Effector CD4-positive, alpha-beta T cell (primary cell): ENCODE results near the gene PCDH9.

Experiments
- DNase-seq: peaks from one replicate; pipeline ENCODE4 v3.0.0-alpha.2; 2020

PCDH9 gene

GRCh38 chr13:66551128-66551527 lies 679.0 kb downstream of the PCDH9 start:
- no peak for DNase-seq

- DNase-seq = no peak
Observed at GRCh38 chr13:66547685-66548084, 682.5 kb downstream of the PCDH9 start.

- no peak for DNase-seq
Observed at GRCh38 chr13:66546534-66547379, 683.4 kb downstream of the PCDH9 start.

GRCh38 chr13:66543780-66544179 lies 686.4 kb downstream of the PCDH9 start:
- no peak for DNase-seq

GRCh38 chr13:66537417-66537816 lies 692.7 kb downstream of the PCDH9 start:
- no peak for DNase-seq

GRCh38 chr13:66536746-66537145 lies 693.4 kb downstream of the PCDH9 start:
- DNase-seq = no peak

GRCh38 chr13:66534561-66534960 lies 695.6 kb downstream of the PCDH9 start:
- DNase-seq = no peak

- no peak for DNase-seq
Observed at GRCh38 chr13:66532845-66533244, 697.3 kb downstream of the PCDH9 start.

GRCh38 chr13:66532146-66532545 lies 698.0 kb downstream of the PCDH9 start:
- DNase-seq = no peak

- no peak for DNase-seq
Observed at GRCh38 chr13:66530686-66531085, 699.5 kb downstream of the PCDH9 start.

GRCh38 chr13:66530158-66530557 lies 700.0 kb downstream of the PCDH9 start:
- no peak for DNase-seq

GRCh38 chr13:66528944-66529576 lies 701.1 kb downstream of the PCDH9 start:
- no peak for DNase-seq

GRCh38 chr13:66528180-66528579 lies 702.0 kb downstream of the PCDH9 start:
- no peak for DNase-seq

GRCh38 chr13:66520511-66521355 lies 709.4 kb downstream of the PCDH9 start:
- DNase-seq = no peak

GRCh38 chr13:66519259-66519658 lies 710.9 kb downstream of the PCDH9 start:
- no peak for DNase-seq

GRCh38 chr13:66518068-66518467 lies 712.1 kb downstream of the PCDH9 start:
- DNase-seq = no peak

- no peak for DNase-seq
Observed at GRCh38 chr13:66513728-66514127, 716.4 kb downstream of the PCDH9 start.

- DNase-seq = no peak
Observed at GRCh38 chr13:66509175-66509574, 721.0 kb downstream of the PCDH9 start.

- DNase-seq = no peak
Observed at GRCh38 chr13:66508153-66508909, 721.8 kb downstream of the PCDH9 start.

GRCh38 chr13:66506979-66507378 lies 723.2 kb downstream of the PCDH9 start:
- no peak for DNase-seq

- DNase-seq = no peak
Observed at GRCh38 chr13:66506051-66506777, 723.9 kb downstream of the PCDH9 start.

- no peak for DNase-seq
Observed at GRCh38 chr13:66503890-66504289, 726.2 kb downstream of the PCDH9 start.
